ENCODE data around the gene PKMYT1. TPM values are rescaled to one million over a fixed set of nuclear protein-coding genes. Genes with fewer than 3 reads are reported as not detected.
A peak's percentile ranks its signal among the peaks of the same experiment; 100 is the strongest.

The PKMYT1 gene
- total and polyA plus RNA-seq, 9 of the 15 experiments (the other 6 are each of a cell fraction or from before 2014, with no cell fraction given), result 8.7 to 201 (median 37.8) TPM

GRCh38 chr16:3029491-3030221 is 49.4 kb upstream of the PKMYT1 start (continued):
- TF ChIP-seq BMI1 (IDR thresholded peaks at IDR 0.05; ENCODE audit: low read length) (no peak), NUFIP1 (IDR thresholded peaks at IDR 0.05; ENCODE audit: partially characterized antibody) (no peak), ATF3 (IDR thresholded peaks at IDR 0.05) (no peak), ATF3 (CRISPR knock-in tag; conservative IDR thresholded peaks at IDR 0.05) (0 out of 2 replicates have a peak, but pooled peaks have one; percentile 21), ZFPM2 (CRISPR knock-in tag; IDR thresholded peaks at IDR 0.05) (no peak), SRF (CRISPR knock-in tag; IDR thresholded peaks at IDR 0.05) (no peak), EP300 (IDR thresholded peaks at IDR 0.05; ENCODE audit: low read length) (no peak), CHAMP1 (IDR thresholded peaks at IDR 0.05) (no peak), MXI1 (IDR thresholded peaks at IDR 0.05; ENCODE audit: low read depth, low read length) (no peak), ZBTB17 (CRISPR knock-in tag; IDR thresholded peaks at IDR 0.05) (no peak), CXXC5 (CRISPR knock-in tag; IDR thresholded peaks at IDR 0.05) (peak; percentile 66), SMC3 (conservative IDR thresholded peaks at IDR 0.05; ENCODE audit: insufficient read depth, low read depth, low read length) (0 out of 2 replicates have a peak, but pooled peaks have one; percentile 1), ZNF445 (CRISPR knock-in tag; IDR thresholded peaks at IDR 0.05; ENCODE audit: low read depth) (no peak), ETS1 (conservative IDR thresholded peaks at IDR 0.05; ENCODE audit: control insufficient read depth, low read depth, low read length) (no peak), TEAD1 (CRISPR knock-in tag; IDR thresholded peaks at IDR 0.05) (0 out of 4 replicates have a peak, but pooled peaks of 1 of the 2 experiments have one; percentile 26), NCOA6 (IDR thresholded peaks at IDR 0.05) (peak; percentile 91), SMAD4 (CRISPR knock-in tag; conservative IDR thresholded peaks at IDR 0.05) (0 out of 2 replicates have a peak, but pooled peaks have one; percentile 13), DEAF1 (CRISPR knock-in tag; IDR thresholded peaks at IDR 0.05) (no peak), HDAC2 (IDR thresholded peaks at IDR 0.05) (no peak), ZNF175 (CRISPR knock-in tag; IDR thresholded peaks at IDR 0.05; ENCODE audit: low read depth) (no peak)
